Measurements from ENCODE around the gene UAP1L1.
"Not testable (repeated sequence)": the region's sequence is repeated elsewhere in the genome, so short reads cannot be mapped to it uniquely, and the experiment has no call there.

UAP1L1 gene

DNA sequence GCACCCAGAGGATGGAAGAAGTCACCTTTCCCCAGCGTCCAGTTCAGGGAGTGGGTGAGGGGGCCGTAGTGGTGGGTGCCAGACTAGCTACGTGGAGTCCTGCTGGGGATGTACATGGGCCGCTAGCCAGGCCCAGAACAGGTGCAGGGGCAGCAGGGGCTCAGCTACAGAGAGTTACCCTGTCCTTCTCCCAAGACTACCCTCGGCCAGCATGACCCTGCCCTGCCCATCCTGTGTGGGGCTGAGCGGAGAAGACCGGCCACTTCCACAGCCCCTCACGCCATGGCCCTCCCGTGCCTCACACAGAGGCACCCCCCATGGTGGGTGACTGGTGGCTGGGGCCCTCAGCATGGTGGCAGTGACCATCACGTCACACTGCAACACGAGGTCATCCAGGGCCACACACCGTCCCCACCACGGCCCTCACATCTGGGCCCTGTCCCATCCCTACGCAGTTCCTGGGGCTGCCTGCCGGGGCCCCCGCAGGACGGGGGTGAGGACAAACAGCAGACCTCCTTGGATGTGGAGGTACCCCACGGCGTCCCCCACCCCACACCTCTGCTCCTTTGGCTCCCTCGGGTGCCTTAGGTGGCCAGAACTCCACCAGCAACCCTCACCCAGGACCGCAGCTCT, 38.2 kb downstream of the UAP1L1 start:
- DNase-seq (ENCODE audit: low spot score): peak; percentile 22

DNA sequence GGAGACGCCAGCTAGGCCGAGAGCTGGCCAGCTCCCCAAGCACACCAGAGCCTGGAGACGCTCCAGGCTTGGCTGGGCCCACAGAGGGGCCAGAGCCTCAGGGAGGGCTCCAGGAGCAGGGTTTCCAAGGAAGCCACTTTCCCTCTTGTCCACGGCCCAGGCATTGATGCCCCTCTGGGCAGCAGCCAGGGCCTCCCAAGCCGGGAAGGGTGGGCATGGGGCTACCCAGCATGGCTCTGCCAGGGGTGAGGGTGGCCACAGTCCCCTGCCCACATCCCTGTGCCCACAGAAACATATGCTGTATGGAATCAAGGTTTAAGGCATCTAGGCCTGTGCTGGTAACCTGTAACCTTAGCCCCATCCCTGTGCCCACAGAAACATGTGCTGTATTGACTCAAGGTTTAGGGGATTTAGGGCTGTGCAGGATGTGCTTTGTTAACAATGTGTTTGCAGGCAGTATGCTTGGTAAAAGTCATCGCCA, 38.8 kb downstream of the UAP1L1 start:
- no peak for DNase-seq (ENCODE audit: low spot score)

DNA sequence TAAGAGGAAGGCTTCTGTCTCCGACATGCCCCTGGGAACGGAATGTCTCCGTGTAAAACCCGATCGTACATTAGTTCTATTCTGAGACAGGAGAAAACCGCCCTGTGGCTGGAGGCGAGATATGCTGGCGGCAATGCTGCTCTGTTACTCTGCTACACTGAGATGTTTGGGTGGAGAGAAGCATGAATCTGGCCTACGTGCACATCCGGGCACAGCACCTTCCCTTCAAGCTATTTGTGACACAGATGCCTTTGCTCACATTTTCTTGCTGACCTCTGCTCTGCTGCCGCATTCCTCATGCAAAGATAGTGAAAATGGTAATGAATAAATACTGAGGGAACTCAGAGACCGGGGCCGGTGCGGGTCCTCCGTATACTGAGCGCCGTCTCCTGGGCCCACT, 39.4 kb downstream of the UAP1L1 start:
- DNase-seq (ENCODE audit: low spot score): no peak

DNA sequence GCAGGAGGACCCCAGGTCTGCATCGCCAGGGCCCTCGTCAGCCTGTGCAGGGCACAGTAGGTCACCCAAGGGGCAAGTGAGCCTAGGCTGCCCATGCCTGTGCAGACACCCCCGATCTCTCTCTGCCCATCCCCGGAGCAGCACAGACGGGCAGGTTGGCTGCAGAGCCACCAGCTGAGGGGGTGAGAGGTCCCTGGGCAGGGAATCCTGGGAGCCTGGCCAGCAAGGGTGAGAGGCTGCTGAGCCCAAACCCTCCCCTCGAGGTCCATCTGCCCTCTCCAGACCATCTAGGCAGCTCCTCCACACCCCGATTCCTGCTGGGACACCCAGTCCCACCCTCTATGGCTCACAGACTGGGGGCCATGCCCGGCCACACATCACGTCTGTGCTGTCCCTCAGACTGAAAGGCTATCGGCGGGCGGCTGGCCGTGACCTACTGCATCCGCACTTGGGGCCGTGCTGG, 40.0 kb downstream of the UAP1L1 start:
- DNase-seq (ENCODE audit: low spot score): no peak

DNA sequence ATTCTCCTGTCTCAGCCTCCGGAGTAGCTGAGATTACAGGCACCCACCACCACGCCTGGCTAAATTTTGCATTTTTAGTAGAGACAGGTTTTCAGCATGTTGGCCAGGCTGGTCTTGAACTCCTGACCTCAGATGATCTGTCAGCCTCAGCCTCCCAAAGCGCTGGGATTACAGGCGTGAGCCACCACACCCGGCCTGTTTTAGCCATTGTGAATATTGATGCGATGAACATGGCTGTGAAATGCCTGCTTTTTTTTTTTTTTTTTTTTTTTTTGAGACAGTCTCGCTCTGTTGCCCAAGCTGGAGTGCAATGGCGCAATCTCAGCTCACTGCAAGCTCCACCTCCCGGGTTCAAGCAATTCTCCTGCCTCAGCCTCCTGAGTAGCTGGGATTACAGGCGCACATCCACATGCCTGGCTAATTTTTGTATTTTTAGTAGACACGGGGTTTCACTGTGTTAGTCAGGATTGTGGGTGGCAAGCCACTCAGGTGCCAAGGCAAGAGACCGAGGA, 40.8 kb downstream of the UAP1L1 start:
- not testable (repeated sequence) for DNase-seq (ENCODE audit: low spot score)

DNA sequence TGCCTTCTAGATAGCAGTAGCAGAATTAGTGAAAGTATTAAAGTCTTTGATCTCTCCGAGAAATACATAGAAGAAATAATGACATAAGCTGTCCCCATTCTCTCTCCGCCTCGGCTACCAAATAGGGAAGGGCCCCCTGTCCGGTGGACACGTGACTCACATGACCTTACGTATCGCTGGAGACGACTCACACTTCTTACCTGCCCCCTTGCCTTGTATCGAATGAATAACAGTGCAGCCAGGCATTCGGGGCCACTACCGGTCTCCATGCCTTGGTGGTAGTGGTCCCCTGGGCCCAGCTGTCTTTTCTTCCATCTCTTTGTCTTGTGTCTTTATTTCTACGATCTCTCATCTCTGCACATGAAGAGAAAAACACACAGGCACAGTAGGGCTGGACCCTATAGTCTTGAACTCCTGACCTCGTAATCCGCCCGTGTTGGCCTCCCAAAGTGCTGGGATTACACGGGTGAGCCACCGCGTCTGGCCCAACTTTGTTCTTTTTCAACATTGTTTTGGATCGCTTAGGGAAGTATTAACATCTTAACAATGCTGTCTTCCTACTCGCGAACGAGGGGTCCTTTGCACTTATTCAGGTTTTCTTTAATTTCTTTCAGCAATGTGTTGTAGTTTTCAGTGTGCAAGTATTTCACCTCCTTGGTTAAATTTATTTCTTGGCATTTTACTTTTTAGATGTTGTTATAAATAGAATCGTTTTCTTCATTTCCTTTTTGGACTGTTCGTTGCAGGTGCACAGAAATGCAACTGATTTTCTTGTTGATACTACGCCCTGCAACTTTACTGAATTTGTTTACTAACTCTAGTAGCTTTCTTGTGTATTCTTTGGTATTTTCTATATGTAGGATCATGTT, 44.8 kb downstream of the UAP1L1 start:
- DNase-seq (ENCODE audit: low spot score): not testable (repeated sequence)

DNA sequence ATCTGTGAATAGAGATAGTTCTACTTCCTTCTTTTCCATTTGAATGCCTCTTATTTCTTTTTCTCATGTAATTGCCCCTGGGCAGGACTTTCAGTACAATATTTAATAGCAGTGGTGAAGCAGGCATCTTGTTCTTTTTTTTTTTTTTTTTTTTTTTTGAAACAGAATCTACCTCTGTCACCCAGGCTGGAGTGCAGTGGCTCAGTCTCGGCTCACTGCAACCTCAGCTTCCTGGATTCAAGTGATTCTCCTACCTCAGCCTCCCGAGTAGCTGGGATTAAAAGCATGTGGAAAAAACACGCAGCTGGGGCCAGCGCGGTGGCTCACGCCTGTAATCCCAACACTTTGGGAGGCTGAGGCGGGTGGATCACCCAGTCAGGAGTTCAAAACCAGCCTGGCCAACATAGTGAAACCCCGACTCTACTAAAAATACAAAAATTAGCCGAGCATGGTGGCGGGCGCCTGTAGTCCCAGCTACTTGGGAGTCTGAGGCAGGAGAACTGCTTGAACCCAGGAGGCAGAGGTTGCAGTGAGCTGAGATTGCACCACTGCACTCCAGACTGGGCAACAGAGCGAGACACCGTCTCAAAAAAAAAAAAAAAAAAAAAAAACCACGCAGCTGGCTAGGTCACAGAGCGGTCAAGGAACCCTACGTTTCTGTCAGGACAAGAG, 45.6 kb downstream of the UAP1L1 start:
- not testable (repeated sequence) for DNase-seq (ENCODE audit: low spot score)

DNA sequence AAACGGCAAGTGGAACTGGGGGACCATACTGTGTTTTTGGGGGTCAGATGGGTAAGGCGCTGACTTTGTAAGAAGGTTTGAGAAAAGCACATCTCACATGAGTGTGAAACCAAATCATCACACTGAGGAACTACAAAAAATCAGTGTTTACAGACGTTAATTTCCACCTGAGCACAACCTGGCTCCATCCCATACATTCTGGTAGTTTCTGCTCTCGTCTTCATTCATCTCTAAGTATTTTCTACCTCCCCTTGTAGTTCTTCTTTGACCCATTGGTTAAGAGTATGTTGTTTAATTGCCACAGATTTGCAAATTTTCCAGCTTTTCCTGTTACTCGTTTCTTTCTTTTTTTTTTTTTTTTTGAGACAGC, 46.1 kb downstream of the UAP1L1 start:
- DNase-seq (ENCODE audit: low spot score): no peak

DNA sequence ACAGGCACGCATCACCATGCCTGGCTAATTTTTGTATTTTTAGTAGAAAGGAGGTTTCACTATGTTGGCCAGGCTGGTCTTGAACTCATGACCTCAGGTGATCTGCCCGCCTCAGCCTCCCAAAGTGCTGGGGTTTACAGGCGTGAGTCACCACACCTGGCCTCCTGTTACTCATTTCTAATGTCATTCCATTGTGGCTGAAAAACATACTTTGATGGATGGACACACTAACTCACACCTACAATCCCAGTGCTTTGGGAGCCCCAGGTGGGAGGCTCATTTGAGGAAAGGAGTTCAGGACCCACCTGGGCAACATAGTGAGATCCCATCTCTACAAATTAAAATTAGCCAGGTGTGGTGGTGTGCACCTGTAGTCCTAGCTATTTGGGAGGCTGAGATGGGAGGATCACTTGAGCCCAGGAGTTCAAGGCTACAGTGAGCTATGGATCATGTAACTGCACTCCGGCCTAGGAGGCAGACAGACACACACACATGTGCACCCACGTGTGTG, 46.7 kb downstream of the UAP1L1 start:
- not testable (repeated sequence) for DNase-seq (ENCODE audit: low spot score)

DNA sequence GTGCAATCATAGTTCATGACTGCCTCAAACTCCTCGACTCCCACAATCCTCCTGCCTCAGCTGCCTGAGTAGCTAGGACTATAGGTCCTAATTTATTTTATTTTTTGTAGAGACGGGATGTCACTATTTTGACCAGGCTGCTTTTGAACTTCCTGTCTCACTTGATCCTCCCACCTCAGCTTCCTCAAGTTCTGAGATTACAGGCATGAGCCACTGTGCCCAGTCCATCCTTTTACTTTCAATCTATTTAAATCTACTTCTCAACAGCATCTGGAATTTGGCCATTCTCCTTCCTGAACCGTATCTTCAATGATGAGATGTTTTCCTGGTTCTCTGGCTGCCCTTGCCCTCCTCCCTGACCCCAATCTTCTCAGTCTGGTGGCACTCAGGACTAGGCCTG, 49.5 kb downstream of the UAP1L1 start:
- no peak for DNase-seq (ENCODE audit: low spot score)

DNA sequence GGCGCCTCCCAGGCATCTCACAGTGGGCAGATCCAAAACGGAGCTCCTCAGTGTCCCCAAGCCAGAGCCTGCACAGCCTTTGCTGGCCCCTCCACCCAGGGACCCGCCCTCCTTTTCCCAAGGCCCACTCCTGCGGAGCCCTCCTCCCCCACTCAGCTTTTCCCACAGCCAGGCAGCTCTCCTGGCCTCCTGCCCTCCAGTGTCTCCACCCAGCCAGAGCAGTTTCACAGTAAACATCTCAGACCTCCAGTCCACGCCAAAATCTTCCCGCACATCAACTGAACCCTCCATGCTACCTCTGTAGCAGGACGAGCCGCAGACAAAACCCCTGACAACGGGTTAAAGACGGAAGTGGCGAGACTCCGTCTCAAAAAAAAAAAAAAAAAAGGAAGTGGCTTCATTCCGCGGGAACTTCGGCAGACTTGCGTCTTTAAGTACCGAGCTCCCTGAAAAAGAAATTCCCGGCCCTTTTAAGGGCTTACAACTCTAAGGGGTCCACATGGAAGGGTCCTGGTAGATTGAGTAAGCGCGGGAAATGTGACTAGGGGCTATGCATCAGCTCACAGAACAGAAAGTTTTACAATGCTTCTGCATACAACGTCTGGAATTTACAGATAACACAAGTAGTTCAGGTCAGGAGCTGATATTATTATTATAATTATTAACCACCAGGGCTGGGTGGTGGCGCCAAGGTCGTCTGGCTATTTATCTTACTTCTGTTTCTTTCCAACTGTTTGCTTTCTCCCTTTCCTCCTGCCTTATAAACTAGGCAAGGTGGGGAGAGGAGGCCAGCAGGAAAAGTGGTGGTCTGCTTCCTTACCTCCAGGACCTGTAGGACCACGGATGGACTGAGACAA, 50.2 kb downstream of the UAP1L1 start:
- DNase-seq (ENCODE audit: low spot score): no peak

DNA sequence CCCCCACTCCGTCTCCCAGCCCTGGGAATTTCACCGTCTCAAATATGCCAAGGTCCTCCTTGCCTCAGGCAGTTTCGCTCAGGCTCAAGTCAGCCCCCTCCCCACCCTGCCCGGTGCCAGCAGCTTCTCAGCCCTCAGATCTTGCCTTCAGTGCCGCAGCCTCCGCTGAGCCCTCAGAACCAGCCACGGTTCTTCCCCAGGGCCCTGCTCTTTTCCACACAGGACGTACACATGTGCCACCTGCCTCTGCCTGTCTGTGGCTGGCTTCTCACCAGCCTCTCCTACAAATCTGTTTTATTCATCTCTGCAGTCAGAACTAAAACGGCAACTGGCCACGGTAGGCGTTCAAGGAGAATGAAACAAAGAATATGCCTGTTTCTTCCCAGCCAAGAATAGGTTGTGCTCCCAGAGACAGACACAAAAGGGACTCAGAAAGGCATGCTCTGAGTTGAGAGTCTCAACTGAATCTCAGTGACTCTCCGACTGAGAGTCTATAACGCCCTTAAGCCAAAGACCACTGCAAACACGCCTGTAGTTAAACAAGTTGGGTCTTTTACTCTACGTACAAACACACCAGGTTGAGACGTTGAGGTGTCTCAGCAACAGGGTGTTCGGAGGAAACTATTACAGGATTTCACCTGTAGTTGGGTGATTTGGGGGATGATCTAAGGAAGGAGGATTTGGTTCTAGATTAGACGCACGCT, 51.0 kb downstream of the UAP1L1 start:
- DNase-seq (ENCODE audit: low spot score): no peak

DNA sequence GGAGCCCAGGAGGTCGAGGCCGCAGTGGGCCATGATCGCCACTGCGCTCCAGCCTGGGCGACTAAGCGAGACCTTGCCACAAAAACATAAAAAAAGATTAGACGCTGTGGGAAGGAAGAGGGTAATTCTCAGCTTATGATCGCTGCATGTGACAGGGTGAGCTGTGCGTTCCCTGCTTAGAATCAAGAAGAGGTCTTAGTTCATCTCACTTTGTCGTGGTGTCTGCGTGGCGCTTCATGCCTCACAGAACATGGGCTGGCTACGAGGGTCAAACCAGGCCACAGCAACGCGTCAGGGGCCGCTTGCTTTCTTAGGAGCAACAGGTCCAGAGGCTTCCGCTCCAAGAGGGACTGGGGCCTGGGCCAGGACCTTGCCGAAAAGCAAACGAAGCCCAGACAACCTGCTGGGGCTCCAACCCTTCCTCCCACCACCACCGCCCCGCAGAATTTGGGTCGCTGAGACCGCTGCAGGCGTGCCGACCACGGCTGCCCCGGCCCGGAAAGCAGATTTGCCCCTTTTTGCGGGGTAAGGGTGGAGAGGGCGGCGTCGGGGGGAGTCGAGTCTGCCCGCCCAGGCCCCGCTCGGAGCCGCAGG, 51.6 kb downstream of the UAP1L1 start:
- DNase-seq (ENCODE audit: low spot score): no peak

DNA sequence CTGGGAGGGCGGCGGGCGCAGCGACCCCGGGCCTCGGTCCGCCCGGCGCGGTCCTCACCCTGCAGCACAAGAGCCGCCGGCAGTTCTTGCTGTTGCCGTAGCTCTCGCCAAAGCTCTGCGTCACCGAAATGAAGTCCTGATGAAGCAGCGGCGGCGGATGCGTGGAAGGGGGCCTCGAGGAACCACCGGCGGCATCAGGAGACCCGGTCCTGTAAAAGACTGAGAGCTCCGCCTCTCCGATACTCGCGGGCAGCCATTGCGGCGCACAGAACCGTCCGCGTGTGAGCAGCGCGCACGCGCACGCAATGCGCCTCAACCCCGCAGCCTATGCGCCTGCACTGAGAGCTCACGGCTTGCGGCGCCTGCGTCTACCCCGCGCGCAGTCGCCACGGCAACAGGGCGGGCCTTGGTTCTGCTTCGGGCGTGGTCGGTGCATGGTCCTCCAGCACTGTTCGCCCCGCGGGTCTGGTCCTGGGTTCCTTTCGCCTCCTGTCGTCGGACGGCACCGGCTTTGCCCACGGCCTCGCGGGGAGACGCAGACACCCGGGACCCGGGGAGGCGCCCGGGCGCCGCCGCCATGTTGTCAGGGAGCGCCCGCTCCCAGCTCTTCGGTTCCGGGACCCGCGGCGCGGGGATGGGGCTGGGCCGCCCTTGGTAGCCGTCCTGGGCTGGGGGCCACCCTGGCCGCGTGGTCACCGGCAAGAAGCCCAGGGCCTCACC, 52.3 kb downstream of the UAP1L1 start:
- DNase-seq (ENCODE audit: low spot score): peak; percentile 97

DNA sequence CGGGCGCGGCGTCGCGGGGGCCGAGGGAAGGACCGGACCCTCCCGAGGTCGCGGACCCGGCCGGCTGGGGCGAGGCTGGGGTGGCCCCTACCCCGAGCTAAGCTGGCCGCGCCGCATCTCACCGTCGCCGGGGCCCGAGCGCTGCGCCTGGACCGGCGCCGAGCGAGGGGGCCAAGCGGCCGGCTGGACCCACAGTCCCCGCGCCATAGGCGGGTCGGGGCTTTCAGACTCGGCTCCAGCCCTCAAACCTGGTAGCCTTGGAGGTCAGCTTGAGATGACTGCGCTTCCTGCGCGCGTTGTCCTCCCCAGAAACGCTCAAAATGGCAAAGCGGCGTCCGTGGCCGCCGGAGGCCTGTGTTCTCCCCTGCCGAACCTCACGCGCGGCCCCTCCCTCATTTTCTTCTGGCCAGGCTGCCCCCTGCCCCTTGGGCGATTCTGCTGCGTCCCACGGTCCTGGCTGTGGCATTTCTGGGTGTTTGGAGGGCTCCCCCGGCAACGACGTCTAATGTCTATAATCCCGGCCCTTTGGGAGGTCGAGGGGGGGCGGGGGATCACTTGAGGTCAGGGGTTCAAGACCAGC, 52.9 kb downstream of the UAP1L1 start:
- DNase-seq (ENCODE audit: low spot score): no peak
